Measurements from ENCODE around the gene NRXN2.
A peak's percentile ranks its signal among the peaks of the same experiment; 100 is the strongest.

DNA sequence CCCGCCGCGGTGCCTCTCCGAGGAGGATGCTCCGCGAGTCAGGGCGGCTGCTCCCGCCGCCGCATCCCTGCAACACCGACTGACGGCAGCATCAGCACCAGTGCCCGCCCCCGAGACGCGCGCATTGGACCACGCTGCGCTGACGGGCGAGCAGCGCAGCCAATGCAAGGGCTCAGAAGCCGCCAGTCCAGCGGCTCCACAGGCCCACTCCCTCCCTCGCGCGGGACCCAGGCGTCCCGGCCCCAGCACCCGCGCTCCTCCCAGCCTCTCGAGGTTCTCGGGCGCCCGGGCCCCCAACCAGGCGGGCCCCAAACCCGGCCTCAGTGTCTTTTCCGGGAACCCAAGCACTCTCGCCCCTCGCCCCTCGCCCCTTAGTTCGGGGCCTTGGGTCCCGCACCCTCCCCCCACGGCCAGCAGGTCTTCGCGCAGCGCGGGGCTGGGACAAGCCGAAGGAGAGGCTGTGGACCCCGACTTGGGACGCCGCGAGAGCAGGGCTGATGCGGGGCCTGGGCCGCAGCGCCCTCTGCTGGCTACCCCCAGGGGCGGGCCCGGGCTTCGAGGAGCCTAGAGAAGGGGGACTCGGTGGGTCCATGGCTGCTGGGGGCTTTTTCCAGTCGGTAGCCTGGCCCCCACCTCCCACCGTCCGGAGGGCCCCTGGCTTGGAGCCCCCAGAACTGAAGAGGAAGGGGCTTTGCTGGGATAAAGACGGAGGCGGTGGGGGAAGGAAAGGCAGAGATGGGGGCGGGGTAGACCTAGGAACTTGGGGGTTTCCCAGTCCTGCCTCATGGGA, at the start of gene NRXN2:
- TF ChIP-seq, protein P1, sequence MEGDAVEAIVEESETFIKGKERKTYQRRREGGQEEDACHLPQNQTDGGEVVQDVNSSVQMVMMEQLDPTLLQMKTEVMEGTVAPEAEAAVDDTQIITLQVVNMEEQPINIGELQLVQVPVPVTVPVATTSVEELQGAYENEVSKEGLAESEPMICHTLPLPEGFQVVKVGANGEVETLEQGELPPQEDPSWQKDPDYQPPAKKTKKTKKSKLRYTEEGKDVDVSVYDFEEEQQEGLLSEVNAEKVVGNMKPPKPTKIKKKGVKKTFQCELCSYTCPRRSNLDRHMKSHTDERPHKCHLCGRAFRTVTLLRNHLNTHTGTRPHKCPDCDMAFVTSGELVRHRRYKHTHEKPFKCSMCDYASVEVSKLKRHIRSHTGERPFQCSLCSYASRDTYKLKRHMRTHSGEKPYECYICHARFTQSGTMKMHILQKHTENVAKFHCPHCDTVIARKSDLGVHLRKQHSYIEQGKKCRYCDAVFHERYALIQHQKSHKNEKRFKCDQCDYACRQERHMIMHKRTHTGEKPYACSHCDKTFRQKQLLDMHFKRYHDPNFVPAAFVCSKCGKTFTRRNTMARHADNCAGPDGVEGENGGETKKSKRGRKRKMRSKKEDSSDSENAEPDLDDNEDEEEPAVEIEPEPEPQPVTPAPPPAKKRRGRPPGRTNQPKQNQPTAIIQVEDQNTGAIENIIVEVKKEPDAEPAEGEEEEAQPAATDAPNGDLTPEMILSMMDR (IDR thresholded peaks at IDR 0.05) = peak; percentile 78 to 94
- TF ChIP-seq EP300 (IDR thresholded peaks at IDR 0.05) = no peak
